MCF 10A (cell line): ENCODE measurements around the gene AGT. TPM values are rescaled to one million over a fixed set of nuclear protein-coding genes. Genes with fewer than 3 reads are reported as not detected.

Experiments used
- BruUV-seq: library from RNA; stranded (reverse); fragments of 400-500 nt; replicated peaks from 2 replicates; lab custom pipeline; 2021; lab: Mats Ljungman, UMichigan
- CTCF ChIA-PET: fragments of 300-600 bp; sonication (Branson Sonifier 250); formaldehyde crosslinking; extraction: SDS; loops from one replicate; lab custom pipeline; 2021; ENCODE audit warnings: antibody characterized with exemption, inconsistent platforms; lab: Yijun Ruan, JAX
- POLR2A ChIA-PET: fragments of 300-600, 350-650 bp; sonication (Branson Sonifier 250); formaldehyde crosslinking; extraction: SDS; loops from one replicate; lab custom pipeline; 2020; ENCODE audit warnings: antibody characterized with exemption, inconsistent platforms; lab: Yijun Ruan, JAX
- DNase-seq: peaks from one replicate; pipeline ENCODE4 v3.0.0-alpha.2; 2018; ENCODE audit not compliant: unreplicated experiment
- H3K27ac Mint-ChIP-seq: one replicate; pipeline ENCODE4 v1.8.0; 2022; ENCODE audit warnings: mild to moderate bottlenecking, low read depth, mixed read lengths; ENCODE audit not compliant: unreplicated experiment
- H3K27me3 Mint-ChIP-seq: one replicate; pipeline ENCODE4 v1.8.0; 2022; ENCODE audit warnings: mixed read lengths; ENCODE audit not compliant: insufficient read depth, unreplicated experiment
- H3K36me3 Mint-ChIP-seq: one replicate; pipeline ENCODE4 v1.8.0; 2022; ENCODE audit warnings: mild to moderate bottlenecking, moderate library complexity, mixed read lengths; ENCODE audit not compliant: insufficient read depth, unreplicated experiment
- H3K4me1 Mint-ChIP-seq: one replicate; pipeline ENCODE4 v1.8.0; 2022; ENCODE audit warnings: mixed read lengths; ENCODE audit not compliant: insufficient read depth, unreplicated experiment
- H3K4me3 Mint-ChIP-seq: one replicate; pipeline ENCODE4 v1.8.0; 2022; ENCODE audit warnings: mild to moderate bottlenecking, moderate library complexity, mixed read lengths; ENCODE audit not compliant: unreplicated experiment
- H3K9me3 Mint-ChIP-seq: one replicate; pipeline ENCODE4 v1.8.0; 2022; ENCODE audit warnings: mixed read lengths; ENCODE audit not compliant: unreplicated experiment
- intact Hi-C: fragments of 100-400 bp; cut with micrococcal nuclease; formaldehyde crosslinking; loops from 2 replicates; pipeline ENCODE4 v1.14.1; 2022
- total RNA-seq: library from RNA; stranded (reverse); gene quantifications from 2 replicates; pipeline ENCODE4 v1.2.3, GENCODE V29; 2022
- TF ChIP-seq, protein P1 (sequence below): fragments of 200-600 bp; IDR thresholded peaks from one replicate; pipeline ENCODE4 v1.8.0; 2022; ENCODE audit warnings: antibody characterized with exemption, mild to moderate bottlenecking; ENCODE audit not compliant: unreplicated experiment

The AGT gene
- total RNA-seq, 1 experiment from 2014 or later, result not detected

DNA sequence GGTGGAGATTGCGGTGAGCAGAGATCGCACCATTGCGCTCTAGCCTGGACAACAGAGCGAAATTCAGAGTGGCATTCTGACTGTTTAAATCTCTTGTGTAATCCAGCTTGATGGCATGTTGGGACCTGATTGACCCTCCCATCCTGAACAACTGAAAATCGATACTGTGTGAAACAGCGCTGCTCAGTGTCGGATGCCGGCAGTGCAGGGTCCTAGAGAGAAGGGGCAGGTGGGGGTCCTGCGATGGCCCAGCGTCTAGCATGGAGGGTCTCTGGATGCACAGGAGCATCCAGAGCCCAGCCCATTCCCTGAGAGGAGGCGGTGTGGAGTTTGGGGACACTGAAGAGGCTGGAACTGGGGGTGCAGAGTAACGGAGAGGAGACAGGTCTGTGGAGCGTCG is 15.8 kb downstream of the AGT start:
- H3K27me3 Mint-ChIP-seq, result peaks cover 14% of the 10 kb centered on the region
- H3K36me3 Mint-ChIP-seq, result peaks cover 16% of the 10 kb centered on the region
- no peaks in the 10 kb centered on the region for H3K4me1 Mint-ChIP-seq
- H3K9me3 Mint-ChIP-seq, result no peaks in the 10 kb centered on the region
- H3K27ac Mint-ChIP-seq, result no peak overlapping the region
- TF ChIP-seq, protein P1, sequence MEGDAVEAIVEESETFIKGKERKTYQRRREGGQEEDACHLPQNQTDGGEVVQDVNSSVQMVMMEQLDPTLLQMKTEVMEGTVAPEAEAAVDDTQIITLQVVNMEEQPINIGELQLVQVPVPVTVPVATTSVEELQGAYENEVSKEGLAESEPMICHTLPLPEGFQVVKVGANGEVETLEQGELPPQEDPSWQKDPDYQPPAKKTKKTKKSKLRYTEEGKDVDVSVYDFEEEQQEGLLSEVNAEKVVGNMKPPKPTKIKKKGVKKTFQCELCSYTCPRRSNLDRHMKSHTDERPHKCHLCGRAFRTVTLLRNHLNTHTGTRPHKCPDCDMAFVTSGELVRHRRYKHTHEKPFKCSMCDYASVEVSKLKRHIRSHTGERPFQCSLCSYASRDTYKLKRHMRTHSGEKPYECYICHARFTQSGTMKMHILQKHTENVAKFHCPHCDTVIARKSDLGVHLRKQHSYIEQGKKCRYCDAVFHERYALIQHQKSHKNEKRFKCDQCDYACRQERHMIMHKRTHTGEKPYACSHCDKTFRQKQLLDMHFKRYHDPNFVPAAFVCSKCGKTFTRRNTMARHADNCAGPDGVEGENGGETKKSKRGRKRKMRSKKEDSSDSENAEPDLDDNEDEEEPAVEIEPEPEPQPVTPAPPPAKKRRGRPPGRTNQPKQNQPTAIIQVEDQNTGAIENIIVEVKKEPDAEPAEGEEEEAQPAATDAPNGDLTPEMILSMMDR, result no peak
- intact Hi-C loops, result no loop called here
- no peak for DNase-seq
- H3K4me3 Mint-ChIP-seq, result no peak overlapping the region
- BruUV-seq, result no TSS peak
- CTCF ChIA-PET, result interaction anchor here (0.6 to 1.4 kb wide), 4 partner anchors 15 to 131 kb away, joined by 3 to 4 read pairs (median 4); partner anchors contain the start of gene COG2
- POLR2A ChIA-PET, result interaction anchor here (0.6 to 1.2 kb wide), 2 partner anchors 219 to 1340 kb away, joined by 4 to 5 read pairs; no protein-coding TSS in a partner anchor

- Mint-ChIP-seq H3K36me3 (peaks cover 29% of the 10 kb centered on the region), H3K9me3 (no peaks in the 10 kb centered on the region), H3K27ac (no peak overlapping the region), H3K27me3 (peaks cover 14% of the 10 kb centered on the region), H3K4me1 (no peaks in the 10 kb centered on the region), H3K4me3 (no peak overlapping the region)
- no peak for DNase-seq
- ChIA-PET POLR2A (interaction anchor here (0.6 to 0.9 kb wide), 2 partner anchors 17 to 47 kb away, joined by 3 to 4 read pairs; partner anchors contain the start of gene AGT), CTCF (interaction anchor here (0.7 to 1.4 kb wide), 3 partner anchors 18 to 128 kb away, joined by 3 to 4 read pairs (median 3); partner anchors contain the start of gene COG2)
- TF ChIP-seq, protein P1, result no peak
- BruUV-seq, result no TSS peak
- intact Hi-C loops, result no loop called here
Measured at GRCh38 chr1:230696722-230697437, 17.0 kb downstream of the AGT start.

GRCh38 chr1:230696218-230696617 is 17.7 kb downstream of the AGT start:
- H3K27me3 Mint-ChIP-seq, result peaks cover 9% of the 10 kb centered on the region
- intact Hi-C loops, result no loop called here
- ChIA-PET CTCF (no interaction called here), POLR2A (interaction anchor here (0.9 kb wide), 1 partner anchor 48 kb away, joined by 4 read pairs; no protein-coding TSS in a partner anchor)
- no peak overlapping the region for H3K27ac Mint-ChIP-seq
- no peaks in the 10 kb centered on the region for H3K9me3 Mint-ChIP-seq
- no peak overlapping the region for H3K4me3 Mint-ChIP-seq
- no peak for DNase-seq
- BruUV-seq, result no TSS peak
- H3K4me1 Mint-ChIP-seq, result no peaks in the 10 kb centered on the region
- TF ChIP-seq, protein P1, result no peak
- peaks cover 35% of the 10 kb centered on the region for H3K36me3 Mint-ChIP-seq

GRCh38 chr1:230694991-230695390 is 18.9 kb downstream of the AGT start:
- H3K4me3 Mint-ChIP-seq, result no peak overlapping the region

More at GRCh38 chr1:230694991-230695390, 18.9 kb downstream of the AGT start:
- no peak overlapping the region for H3K27ac Mint-ChIP-seq
- H3K4me1 Mint-ChIP-seq, result no peaks in the 10 kb centered on the region
- no peaks in the 10 kb centered on the region for H3K27me3 Mint-ChIP-seq
- no peaks in the 10 kb centered on the region for H3K9me3 Mint-ChIP-seq
- BruUV-seq, result no TSS peak
- no peak for DNase-seq
- CTCF ChIA-PET, result interaction anchor here (0.5 to 1.9 kb wide), 2 partner anchors 53 to 135 kb away, joined by 3 to 6 read pairs; partner anchors contain the start of gene COG2
- TF ChIP-seq, protein P1, result no peak
- POLR2A ChIA-PET, result interaction anchor here (0.6 to 1.1 kb wide), 2 partner anchors 10 to 30 kb away, joined by 3 read pairs; no protein-coding TSS in a partner anchor
- H3K36me3 Mint-ChIP-seq, result peaks cover 47% of the 10 kb centered on the region
- intact Hi-C loops, result no loop called here
